Aorta (tissue), 5 donors: Measurements from ENCODE around the gene MESD. TPM values are rescaled to one million over a fixed set of nuclear protein-coding genes. Genes with fewer than 3 reads are reported as not detected.

Experiments used
- ATAC-seq: fragments of 200-7000 bp; cut with Tn5 transposase; one replicate; pipeline ENCODE4 v1.9.1; 2022; ENCODE audit warnings: moderate library complexity; ENCODE audit not compliant: low FRiP score
- DNase-seq, 2 donors: peaks; one replicate each; pipeline ENCODE4 v3.0.0-alpha.2; 2020
- H3K27ac ChIP-seq, 2 donors: one replicate each; pipeline ENCODE4 v1.5.1; 2013; ENCODE audit warnings: low read length in 2 of 2, mild to moderate bottlenecking in 2 of 2, moderate library complexity in 2 of 2, control low read depth in 1 of 2, inconsistent platforms in 1 of 2, low read depth in 1 of 2
- H3K27me3 ChIP-seq, 2 donors: one replicate each; pipeline ENCODE4 v1.6.1; 2013; ENCODE audit warnings: control low read depth in 1 of 2, low read length in 1 of 2, mild to moderate bottlenecking in 1 of 2, moderate library complexity in 1 of 2; ENCODE audit not compliant: insufficient read depth in 2 of 2, control insufficient read depth in 1 of 2
- H3K36me3 ChIP-seq, 2 donors: one replicate each; pipeline ENCODE4 v1.6.1; 2013; ENCODE audit warnings: control low read depth in 1 of 2, low read length in 1 of 2, mild to moderate bottlenecking in 1 of 2; ENCODE audit not compliant: insufficient read depth in 2 of 2, control insufficient read depth in 1 of 2
- H3K4me1 ChIP-seq, 2 donors: one replicate each; pipeline ENCODE4 v1.6.1; 2013; ENCODE audit warnings: low read length in 2 of 2, control low read depth in 1 of 2, mild to moderate bottlenecking in 1 of 2, moderate library complexity in 1 of 2; ENCODE audit not compliant: insufficient read depth in 2 of 2, control insufficient read depth in 1 of 2
- H3K4me3 ChIP-seq, 2 donors: one replicate each; pipeline ENCODE4 v1.5.1; 2013; ENCODE audit warnings: low read length in 2 of 2, control low read depth in 1 of 2, mild to moderate bottlenecking in 1 of 2
- H3K9me3 ChIP-seq: one replicate; pipeline ENCODE4 v1.6.1; 2013; ENCODE audit warnings: mild to moderate bottlenecking, low read length; ENCODE audit not compliant: control insufficient read depth
- WGBS, 2 donors: extraction: QIAGEN DNeasy Blood & Tissue Kit; methylation state at CpG; one replicate each; pipeline ENCODE4 v1.1.7; 2013; 5-methylcytosine and 5-hydroxymethylcytosine counted together
- intact Hi-C, 2 donors: fragments of 100-400 bp; cut with DNase I; formaldehyde crosslinking; loops; one replicate each; pipeline versions ENCODE4 v1.14.2 to v1.15.0; 2022
- polyA plus RNA-seq, 2 donors: library from polyadenylated mRNA; stranded (reverse); fragments of 200-250 nt; gene quantifications; one replicate each; pipeline ENCODE4 v1.2.3, GENCODE V29; 2013
- total RNA-seq, 2 donors: library from RNA; stranded (reverse); fragmentation: NEBNext Ultra II Directional; extraction: Animal tissue kit (Norgen Biotek cat#: 25700); gene quantifications; one replicate each; pipeline ENCODE4 v1.2.1, GENCODE V29; 2021
- donor health status: healthy with polysubstance abuse.
- donor health status: Bipolar disorder and iron deficiency.
- donor health status: DM: no; HTN: no; CAD: no.
- donor health status: DM: no; HTN: no; CAD: no.
- donor health status: DM: yes; HTN: yes; CAD: no.

MESD gene
- total and polyA plus RNA-seq, 4 donors = 11.2 to 31.0 (median 20.1) TPM

GRCh38 chr15:81016489-81017068 lies 27.0 kb upstream of the MESD start:
- Histone ChIP-seq H3K36me3 (no peaks in the 10 kb centered on the region), H3K4me3 (no peak overlapping the region), H3K4me1 (peaks cover 0 to 4% of the 10 kb centered on the region in 2 donors), H3K9me3 (no peaks in the 10 kb centered on the region), H3K27ac (no peak overlapping the region), H3K27me3 (no peaks in the 10 kb centered on the region)
- ATAC-seq (no peak), DNase-seq (no peak)
- WGBS, 2 donors = 3 to 6% methylated on average over 1 of the region's 1 CpG
- intact Hi-C loops = no loop called here

GRCh38 chr15:81015621-81016488 lies 26.2 kb upstream of the MESD start:
- intact Hi-C loops = no loop called here
- DNase-seq (no peak), ATAC-seq (no peak)
- Histone ChIP-seq H3K4me3 (no peak overlapping the region), H3K27me3 (no peaks in the 10 kb centered on the region), H3K4me1 (peaks cover 0 to 4% of the 10 kb centered on the region in 2 donors), H3K9me3 (no peaks in the 10 kb centered on the region), H3K27ac (no peak overlapping the region), H3K36me3 (no peaks in the 10 kb centered on the region)
- 36 to 38% methylated on average over 8 of the region's 8 CpGs for WGBS, 2 donors

- no peak overlapping the region for H3K27ac ChIP-seq
- intact Hi-C loops = no loop called here
- no peak for DNase-seq
- peaks cover 0 to 4% of the 10 kb centered on the region in 2 donors for H3K4me1 ChIP-seq
- H3K27me3 ChIP-seq = no peaks in the 10 kb centered on the region
- 26 to 34% methylated on average over 9 of the region's 9 CpGs for WGBS, 2 donors
- no peaks in the 10 kb centered on the region for H3K36me3 ChIP-seq
- H3K9me3 ChIP-seq = no peaks in the 10 kb centered on the region
- no peak overlapping the region for H3K4me3 ChIP-seq
- no peak for ATAC-seq
Observed at GRCh38 chr15:81014446-81015093, 25.0 kb upstream of the MESD start.

GRCh38 chr15:81013396-81013929 lies 23.8 kb upstream of the MESD start:
- DNase-seq (no peak), ATAC-seq (no peak)
- Histone ChIP-seq H3K27me3 (no peaks in the 10 kb centered on the region), H3K4me3 (no peak overlapping the region), H3K4me1 (peaks cover 0 to 4% of the 10 kb centered on the region in 2 donors), H3K27ac (no peak overlapping the region), H3K36me3 (no peaks in the 10 kb centered on the region), H3K9me3 (no peaks in the 10 kb centered on the region)
- intact Hi-C loops = no loop called here
- 76 to 84% methylated on average over 4 of the region's 4 CpGs for WGBS, 2 donors

GRCh38 chr15:81012588-81012987 lies 23.0 kb upstream of the MESD start:
- ATAC-seq (no peak), DNase-seq (no peak)
- intact Hi-C loops = no loop called here
- H3K27me3 ChIP-seq = no peaks in the 10 kb centered on the region
- no peak overlapping the region for H3K27ac ChIP-seq
- no peaks in the 10 kb centered on the region for H3K36me3 ChIP-seq
- H3K9me3 ChIP-seq = no peaks in the 10 kb centered on the region
- H3K4me1 ChIP-seq = peaks cover 0 to 4% of the 10 kb centered on the region in 2 donors
- WGBS, 2 donors = 98% methylated on average over 2 of the region's 2 CpGs
- no peak overlapping the region for H3K4me3 ChIP-seq

- Histone ChIP-seq H3K36me3 (no peaks in the 10 kb centered on the region), H3K27ac (no peak overlapping the region), H3K4me1 (peaks cover 0 to 4% of the 10 kb centered on the region in 2 donors), H3K4me3 (no peak overlapping the region), H3K27me3 (no peaks in the 10 kb centered on the region), H3K9me3 (no peaks in the 10 kb centered on the region)
- intact Hi-C loops = no loop called here
- ATAC-seq (no peak), DNase-seq (no peak)
Observed at GRCh38 chr15:81011593-81011992, 22.0 kb upstream of the MESD start.

GRCh38 chr15:81010086-81010485 lies 20.5 kb upstream of the MESD start:
- no peak overlapping the region for H3K27ac ChIP-seq
- H3K27me3 ChIP-seq = no peaks in the 10 kb centered on the region
- DNase-seq = no peak
- no peak for ATAC-seq
- H3K36me3 ChIP-seq = no peaks in the 10 kb centered on the region
- 80 to 90% methylated on average over 4 of the region's 4 CpGs for WGBS, 2 donors
- H3K9me3 ChIP-seq = no peaks in the 10 kb centered on the region
- no peak overlapping the region for H3K4me3 ChIP-seq
- no peaks in the 10 kb centered on the region for H3K4me1 ChIP-seq
- intact Hi-C loops = no loop called here

- WGBS, 2 donors = 89 to 93% methylated on average over 2 of the region's 2 CpGs
- intact Hi-C loops = loop anchor here in 1 of 2 donors (10.0 kb wide), 1 partner anchor 326 kb away; no protein-coding TSS in a partner anchor
Observed at GRCh38 chr15:81008312-81008711, 18.7 kb upstream of the MESD start.

More at GRCh38 chr15:81008312-81008711, 18.7 kb upstream of the MESD start:
- DNase-seq (no peak), ATAC-seq (no peak)
- Histone ChIP-seq H3K27ac (no peak overlapping the region), H3K27me3 (no peaks in the 10 kb centered on the region), H3K4me1 (no peaks in the 10 kb centered on the region), H3K9me3 (no peaks in the 10 kb centered on the region), H3K4me3 (no peak overlapping the region), H3K36me3 (no peaks in the 10 kb centered on the region)
